GM23338 (cell line): ENCODE results near the gene IQSEC3.

ENCODE experiments used
- CREB1 ChIP-seq: fragments of 250-450 bp; sonication (Bioruptor Pico); IDR thresholded peaks from 2 replicates; pipeline ENCODE4 v1.5.0; 2020; ENCODE audit warnings: low read depth, mild to moderate bottlenecking, moderate library complexity
- EZH2 ChIP-seq: fragments of 200-600 bp; sonication (generic); IDR thresholded peaks from one replicate; pipeline ENCODE4 v1.8.0; 2017; ENCODE audit warnings: antibody characterized with exemption, mild to moderate bottlenecking, low read depth; ENCODE audit not compliant: unreplicated experiment
- POLR2AphosphoS5 ChIP-seq: IDR thresholded peaks from 2 replicates; pipeline ENCODE4 v1.6.1; 2016; ENCODE audit warnings: antibody characterized with exemption, low read depth
- TF ChIP-seq, protein P1 (sequence below), 2 experiments: fragments of 200-600 bp in 1 of 2; sonication (generic) in 1 of 2; conservative IDR thresholded peaks; 2 replicates each; pipeline versions ENCODE4 v1.5.1 to v1.6.1; 2016 to 2017; ENCODE audit warnings: antibody characterized with exemption in 2 of 2, low read depth in 2 of 2, mild to moderate bottlenecking in 2 of 2, moderate library complexity in 1 of 2

DNA sequence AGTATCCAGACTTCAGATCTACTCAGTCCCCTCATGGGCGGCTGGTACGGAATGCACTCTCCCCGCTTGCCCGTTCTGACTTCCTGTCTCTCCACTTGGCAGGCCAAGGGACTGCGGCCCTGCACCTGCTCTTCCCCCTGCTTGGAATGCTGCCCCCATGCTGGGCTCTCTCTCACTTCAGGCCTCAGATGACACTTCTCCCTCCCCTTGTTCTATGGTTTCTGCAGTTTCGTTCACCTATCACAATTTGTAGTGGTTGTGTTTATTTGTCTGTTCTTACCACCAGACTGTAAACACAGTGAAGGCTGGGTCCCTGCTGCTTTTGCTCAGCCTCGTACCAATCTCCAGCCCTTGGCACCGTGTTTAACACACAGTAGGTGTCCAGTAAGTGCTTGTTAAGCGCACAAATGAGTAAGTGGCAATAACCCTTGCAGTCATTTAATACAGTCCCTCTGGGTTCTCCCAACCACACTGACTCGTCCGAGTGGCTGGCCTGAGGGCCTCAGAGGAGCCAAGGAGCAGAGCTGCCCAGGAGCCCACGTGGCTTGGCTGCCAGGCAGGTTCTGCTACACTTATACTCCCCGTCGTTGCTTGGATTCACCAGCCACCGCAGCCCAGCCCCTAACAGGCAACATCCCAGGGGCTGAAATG lies 135.6 kb downstream of the IQSEC3 start:
- TF ChIP-seq, protein P1, sequence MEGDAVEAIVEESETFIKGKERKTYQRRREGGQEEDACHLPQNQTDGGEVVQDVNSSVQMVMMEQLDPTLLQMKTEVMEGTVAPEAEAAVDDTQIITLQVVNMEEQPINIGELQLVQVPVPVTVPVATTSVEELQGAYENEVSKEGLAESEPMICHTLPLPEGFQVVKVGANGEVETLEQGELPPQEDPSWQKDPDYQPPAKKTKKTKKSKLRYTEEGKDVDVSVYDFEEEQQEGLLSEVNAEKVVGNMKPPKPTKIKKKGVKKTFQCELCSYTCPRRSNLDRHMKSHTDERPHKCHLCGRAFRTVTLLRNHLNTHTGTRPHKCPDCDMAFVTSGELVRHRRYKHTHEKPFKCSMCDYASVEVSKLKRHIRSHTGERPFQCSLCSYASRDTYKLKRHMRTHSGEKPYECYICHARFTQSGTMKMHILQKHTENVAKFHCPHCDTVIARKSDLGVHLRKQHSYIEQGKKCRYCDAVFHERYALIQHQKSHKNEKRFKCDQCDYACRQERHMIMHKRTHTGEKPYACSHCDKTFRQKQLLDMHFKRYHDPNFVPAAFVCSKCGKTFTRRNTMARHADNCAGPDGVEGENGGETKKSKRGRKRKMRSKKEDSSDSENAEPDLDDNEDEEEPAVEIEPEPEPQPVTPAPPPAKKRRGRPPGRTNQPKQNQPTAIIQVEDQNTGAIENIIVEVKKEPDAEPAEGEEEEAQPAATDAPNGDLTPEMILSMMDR (conservative IDR thresholded peaks at IDR 0.05; ENCODE audit: low read depth in 2 of 2) = 0 out of 4 replicates have a peak, but pooled peaks of 1 of the 2 experiments have one; percentile 9
- TF ChIP-seq POLR2AphosphoS5 (no peak), CREB1 (CRISPR knock-in tag) (no peak), EZH2 (no peak)
